H1 (cell line): ENCODE measurements around the gene ATF3. TPM values are rescaled to one million over a fixed set of nuclear protein-coding genes. Genes with fewer than 3 reads are reported as not detected.

Experiments used
- CTCF ChIA-PET: fragments of 300-600 bp; sonication (Branson Sonifier 250); formaldehyde crosslinking; loops from one replicate; lab custom pipeline; 2021; ENCODE audit not compliant: partially characterized antibody; lab: Charles Lee
- POLR2A ChIA-PET: fragments of 300-600 bp; sonication (Branson Sonifier 250); formaldehyde crosslinking; loops from one replicate; lab custom pipeline; 2021; ENCODE audit warnings: inconsistent platforms; ENCODE audit not compliant: partially characterized antibody; lab: Charles Lee
- DNase-seq, 2 experiments: peaks; one replicate each; pipeline versions ENCODE4 v3.0.0 to v3.0.0-alpha.2; 2010 to 2022; ENCODE audit warnings: low spot score in 2 of 2, low read depth in 1 of 2, mixed read lengths in 1 of 2
- FAIRE-seq: peaks from 2 replicates; lab custom pipeline; 2011; peaks lifted over from hg19 to GRCh38; lab: Jason Lieb, UNC
- H2AFZ ChIP-seq: 2 replicates; pipeline ENCODE4 v1.8.1; 2012; ENCODE audit warnings: low read length, inconsistent platforms
- H2AK5ac ChIP-seq: 2 replicates; pipeline ENCODE4 v1.6.1; 2013; ENCODE audit warnings: low read depth, low read length
- H2BK120ac ChIP-seq: replicated peaks from 2 replicates; pipeline ENCODE3; 2013; ENCODE audit warnings: low read depth, low read length, inconsistent platforms
- H2BK12ac ChIP-seq: 2 replicates; pipeline ENCODE4 v1.6.1; 2013; ENCODE audit warnings: low read depth, low read length
- H2BK15ac ChIP-seq: 2 replicates; pipeline ENCODE4 v1.6.1; 2013; ENCODE audit warnings: low read length
- H2BK20ac ChIP-seq: 2 replicates; pipeline ENCODE4 v1.6.1; 2013; ENCODE audit warnings: low read length
- H2BK5ac ChIP-seq: 2 replicates; pipeline ENCODE4 v1.6.1; 2013; ENCODE audit warnings: low read depth, low read length
- H3K14ac ChIP-seq: 2 replicates; pipeline ENCODE4 v1.6.1; 2013; ENCODE audit warnings: inconsistent platforms; ENCODE audit not compliant: insufficient read length
- H3K18ac ChIP-seq: 2 replicates; pipeline ENCODE4 v1.6.1; 2013; ENCODE audit warnings: low read length; ENCODE audit errors: extremely low read depth
- H3K23ac ChIP-seq: 2 replicates; pipeline ENCODE4 v1.6.1; 2013; ENCODE audit warnings: inconsistent platforms; ENCODE audit not compliant: insufficient read length
- H3K23me2 ChIP-seq: 2 replicates; pipeline ENCODE4 v1.6.1; 2013; ENCODE audit warnings: low read depth, low read length
- H3K27ac ChIP-seq: 2 replicates; pipeline ENCODE4 v1.6.1; 2011; ENCODE audit warnings: low read depth, low read length, inconsistent platforms
- H3K27me3 ChIP-seq, 4 experiments: replicated peaks in 1 of 4; 1 replicate in 1 of 4; 2 replicates in 3 of 4; pipeline versions ENCODE4 v1.6.1 to v1.8.1; 2011 to 2013; ENCODE audit warnings: low read length in 3 of 4, mild to moderate bottlenecking in 3 of 4, inconsistent platforms in 2 of 4, mixed read lengths in 2 of 4, moderate library complexity in 1 of 4; ENCODE audit not compliant: control insufficient read depth in 3 of 4, insufficient read depth in 3 of 4; ENCODE audit errors: extremely low read depth in 1 of 4
- H3K36me3 ChIP-seq, 4 experiments: 2 replicates each; pipeline versions ENCODE4 v1.6.1 to v1.8.1; 2011 to 2013; ENCODE audit warnings: mild to moderate bottlenecking in 4 of 4, low read length in 3 of 4, moderate library complexity in 2 of 4, control low read depth in 1 of 4, inconsistent platforms in 1 of 4; ENCODE audit not compliant: insufficient read depth in 4 of 4, control insufficient read depth in 2 of 4
- H3K4ac ChIP-seq: replicated peaks from 2 replicates; pipeline ENCODE3; 2013; ENCODE audit warnings: low read length, low read depth, mixed read lengths, inconsistent platforms; ENCODE audit not compliant: insufficient read length
- H3K4me1 ChIP-seq, 4 experiments: replicated peaks in 1 of 4; 1 replicate in 1 of 4; 2 replicates in 3 of 4; pipeline versions ENCODE4 v1.6.1 to v1.8.1; 2011 to 2013; ENCODE audit warnings: low read length in 3 of 4, inconsistent platforms in 2 of 4, mixed read lengths in 1 of 4; ENCODE audit not compliant: insufficient read depth in 4 of 4, control insufficient read depth in 3 of 4
- H3K4me2 ChIP-seq, 2 experiments: 2 replicates each; pipeline versions ENCODE4 v1.6.1 to v1.8.1; 2011 to 2013; ENCODE audit warnings: low read depth in 2 of 2, low read length in 2 of 2, control low read depth in 1 of 2, inconsistent platforms in 1 of 2, mild to moderate bottlenecking in 1 of 2; ENCODE audit not compliant: insufficient read depth in 1 of 2
- H3K4me3 ChIP-seq, 4 experiments: fragments of 200-600, 300-600 bp in 1 of 4; sonication (generic), shearing (Covaris generic), sonication (Bioruptor Twin) in 1 of 4; 2 replicates each; pipeline versions ENCODE4 v1.5.1 to v1.8.1; 2011 to 2016; ENCODE audit warnings: low read length in 4 of 4, low read depth in 3 of 4, control low read depth in 2 of 4, inconsistent platforms in 2 of 4, mild to moderate bottlenecking in 2 of 4, mixed read lengths in 1 of 4, moderate library complexity in 1 of 4; ENCODE audit not compliant: insufficient read depth in 2 of 4; ENCODE audit errors: extremely low read depth in 1 of 4
- H3K56ac ChIP-seq: replicated peaks from 2 replicates; pipeline ENCODE3; 2013; ENCODE audit warnings: low read depth, mild to moderate bottlenecking, mixed read lengths, low read length, inconsistent platforms; ENCODE audit not compliant: insufficient read length
- H3K79me1 ChIP-seq: 2 replicates; pipeline ENCODE4 v1.6.1; 2013; ENCODE audit warnings: low read depth, low read length, control low read depth
- H3K79me2 ChIP-seq, 2 experiments: 2 replicates each; pipeline versions ENCODE4 v1.6.1 to v1.8.1; 2012 to 2013; ENCODE audit warnings: low read length in 2 of 2, mild to moderate bottlenecking in 2 of 2, inconsistent platforms in 1 of 2; ENCODE audit not compliant: insufficient read depth in 2 of 2, control insufficient read depth in 1 of 2
- H3K9ac ChIP-seq, 4 experiments: replicated peaks in 1 of 4; 1 replicate in 1 of 4; 2 replicates in 3 of 4; pipeline versions ENCODE4 v1.6.1 to v1.8.1; 2011 to 2013; ENCODE audit warnings: low read depth in 3 of 4, low read length in 3 of 4, control low read depth in 2 of 4, mild to moderate bottlenecking in 2 of 4, moderate library complexity in 2 of 4, inconsistent platforms in 1 of 4; ENCODE audit errors: extremely low read depth in 1 of 4
- H3K9me3 ChIP-seq, 2 experiments: 2 replicates each; pipeline versions ENCODE4 v1.6.1 to v1.8.1; 2012 to 2013; ENCODE audit warnings: mild to moderate bottlenecking in 2 of 2, moderate library complexity in 2 of 2, control low read depth in 1 of 2, inconsistent platforms in 1 of 2, low read depth in 1 of 2, low read length in 1 of 2, mixed read lengths in 1 of 2; ENCODE audit not compliant: insufficient read depth in 2 of 2
- H4K20me1 ChIP-seq, 2 experiments: replicated peaks in 1 of 2; 2 replicates each; pipeline versions ENCODE3 to v1.8.1; 2011 to 2013; ENCODE audit warnings: inconsistent platforms in 2 of 2, low read length in 2 of 2, mild to moderate bottlenecking in 1 of 2; ENCODE audit not compliant: insufficient read depth in 2 of 2, control insufficient read depth in 1 of 2
- H4K5ac ChIP-seq: 2 replicates; pipeline ENCODE4 v1.6.1; 2013; ENCODE audit warnings: low read length, low read depth, mixed read lengths, inconsistent platforms; ENCODE audit not compliant: insufficient read length
- H4K8ac ChIP-seq: 2 replicates; pipeline ENCODE4 v1.8.0; 2013; ENCODE audit warnings: mild to moderate bottlenecking, moderate library complexity, low read length, inconsistent platforms; ENCODE audit not compliant: insufficient read depth; ENCODE audit errors: extremely low read depth
- H4K91ac ChIP-seq: replicated peaks from 2 replicates; pipeline ENCODE3; 2013; ENCODE audit warnings: low read length, mixed read lengths, inconsistent platforms; ENCODE audit not compliant: insufficient read length
- CHD2 ChIP-seq: IDR thresholded peaks from 2 replicates; pipeline ENCODE4 v1.6.1; 2012; ENCODE audit warnings: low read length, improper control_type of control experiment
- CTBP2 ChIP-seq: IDR thresholded peaks from 2 replicates; pipeline ENCODE4 v1.7.0; 2011; ENCODE audit warnings: borderline replicate concordance, mild to moderate bottlenecking, moderate library complexity, mixed read lengths, low read length; ENCODE audit not compliant: insufficient read depth, insufficient read length
- HDAC6 ChIP-seq: IDR thresholded peaks from one replicate; pipeline ENCODE4 v1.7.1; 2012; ENCODE audit warnings: low read depth, mild to moderate bottlenecking, inconsistent platforms, low read length, moderate library complexity
- NRF1 ChIP-seq: IDR thresholded peaks from 2 replicates; pipeline ENCODE4 v1.6.1; 2011; ENCODE audit warnings: mild to moderate bottlenecking, low read depth, low read length, improper control_type of control experiment
- POLR2AphosphoS5 ChIP-seq: IDR thresholded peaks from 2 replicates; pipeline ENCODE4 v1.6.1; 2011; ENCODE audit warnings: low read depth, low read length
- TAF7 ChIP-seq: optimal IDR thresholded peaks from 2 replicates; pipeline ENCODE3; 2011; ENCODE audit warnings: low read depth, mild to moderate bottlenecking, inconsistent platforms, low read length, moderate library complexity, borderline replicate concordance
- ZNF274 ChIP-seq: IDR thresholded peaks from 2 replicates; pipeline ENCODE4 v1.7.0; 2012; ENCODE audit warnings: low read length, borderline replicate concordance; ENCODE audit errors: extremely low read depth
- WGBS, 2 experiments: shearing (Covaris generic) in 1 of 2; methylation state at CpG; one replicate each; pipeline versions ENCODE4 v1.1.6 to v1.1.7; 2013 to 2015; ENCODE audit warnings: low lambda C conversion rate in 2 of 2, mixed read lengths in 2 of 2, inconsistent platforms in 1 of 2, low coverage in 1 of 2, missing lambda C conversion rate in 1 of 2; ENCODE audit not compliant: insufficient replicate concordance in 2 of 2, insufficient coverage in 1 of 2, insufficient read length in 1 of 2; ENCODE audit errors: extremely low coverage in 1 of 2, missing lambda C conversion rate in 1 of 2; 5-methylcytosine and 5-hydroxymethylcytosine counted together
- polyA plus RNA-seq, 7 experiments: library from polyadenylated mRNA; depleted of rRNA in 3 of 7; stranded (reverse) in 5 of 7; unstranded in 2 of 7; fragments of >200 nt in 5 of 7; fragments of 200-250 nt in 2 of 7; gene quantifications; 1 replicate in 5 of 7; 2 replicates in 1 of 7; 4 replicates in 1 of 7; pipeline versions ENCODE4 v1.2.1 to v1.2.3, GENCODE V29; 2011 to 2013; ENCODE audit warnings: missing spikeins in 2 of 7, mixed read lengths in 2 of 7
- total RNA-seq: library from RNA; stranded (reverse); fragmentation: NEBNext Ultra II Directional; extraction: Animal tissue kit (Norgen Biotek cat#: 25700); gene quantifications from 2 replicates; pipeline ENCODE4 v1.2.1, GENCODE V29; 2021
- TF ChIP-seq, protein P1 (sequence below): IDR thresholded peaks from 2 replicates; pipeline ENCODE4 v1.6.1; 2012; ENCODE audit warnings: low read length, inconsistent platforms

Gene ATF3
- total and polyA plus RNA-seq, 2 of the 8 experiments (the other 6 are each of a cell fraction or from before 2014, with no cell fraction given): 12.2 to 27.7 TPM

DNA sequence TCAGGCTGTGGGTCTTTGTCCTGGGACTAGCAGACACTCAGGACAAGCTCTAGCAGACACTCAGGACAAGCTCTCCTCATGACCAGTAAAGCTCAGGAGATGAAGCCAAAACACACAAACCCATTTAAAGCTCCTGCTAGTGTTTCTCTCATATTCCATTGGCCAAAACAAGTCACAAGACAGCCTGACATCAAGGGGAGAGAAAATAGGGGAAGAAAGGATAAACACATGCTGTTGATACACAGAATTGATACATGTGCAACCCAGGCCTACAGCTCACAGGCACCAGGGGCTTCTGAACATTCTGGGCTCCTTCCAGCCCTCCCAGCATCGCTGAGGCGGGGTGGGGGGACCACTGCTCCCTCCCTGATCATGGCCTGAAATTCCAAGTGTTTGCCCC is 35.3 kb downstream of the ATF3 start:
- Histone ChIP-seq H3K79me2 (no peaks in the 10 kb centered on the region), H2BK12ac (no peak overlapping the region), H4K8ac (no peak overlapping the region), H3K4me3 (no peak overlapping the region), H3K36me3 (no peaks in the 10 kb centered on the region), H2AFZ (no peak overlapping the region)
- no peak for FAIRE-seq
- TF ChIP-seq TAF7 (no peak), HDAC6 (no peak), POLR2AphosphoS5 (no peak), CHD2 (no peak), NRF1 (no peak), ZNF274 (no peak), CTBP2 (no peak)
- TF ChIP-seq, protein P1, sequence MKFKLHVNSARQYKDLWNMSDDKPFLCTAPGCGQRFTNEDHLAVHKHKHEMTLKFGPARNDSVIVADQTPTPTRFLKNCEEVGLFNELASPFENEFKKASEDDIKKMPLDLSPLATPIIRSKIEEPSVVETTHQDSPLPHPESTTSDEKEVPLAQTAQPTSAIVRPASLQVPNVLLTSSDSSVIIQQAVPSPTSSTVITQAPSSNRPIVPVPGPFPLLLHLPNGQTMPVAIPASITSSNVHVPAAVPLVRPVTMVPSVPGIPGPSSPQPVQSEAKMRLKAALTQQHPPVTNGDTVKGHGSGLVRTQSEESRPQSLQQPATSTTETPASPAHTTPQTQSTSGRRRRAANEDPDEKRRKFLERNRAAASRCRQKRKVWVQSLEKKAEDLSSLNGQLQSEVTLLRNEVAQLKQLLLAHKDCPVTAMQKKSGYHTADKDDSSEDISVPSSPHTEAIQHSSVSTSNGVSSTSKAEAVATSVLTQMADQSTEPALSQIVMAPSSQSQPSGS: no peak
- TF ChIP-seq, all 59 proteins: peak for 0
- Histone ChIP-seq H3K56ac (no peak overlapping the region), H3K27me3 (no peaks in the 10 kb centered on the region; a peak in 1 of 7 replicates), H4K5ac (no peak overlapping the region), H3K14ac (no peak overlapping the region), H3K23ac (no peak overlapping the region), H4K20me1 (no peaks in the 10 kb centered on the region), H3K9me3 (no peaks in the 10 kb centered on the region), H3K18ac (no peak overlapping the region), H4K91ac (no peak overlapping the region), H2AK5ac (no peak overlapping the region), H3K79me1 (no peaks in the 10 kb centered on the region), H2BK5ac (no peak overlapping the region), H3K4me2 (no peak overlapping the region), H3K23me2 (no peaks in the 10 kb centered on the region), H2BK15ac (no peak overlapping the region), H3K27ac (no peak overlapping the region), H3K4ac (no peak overlapping the region), H2BK120ac (no peak overlapping the region), H2BK20ac (no peak overlapping the region), H3K4me1 (no peaks in the 10 kb centered on the region; a peak in 1 of 7 replicates), H3K9ac (no peak overlapping the region)
- ChIA-PET POLR2A (interaction anchor here (1.5 kb wide), 2 partner anchors 32 to 36 kb away, joined by 3 to 5 read pairs; partner anchors contain the start of gene ATF3), CTCF (interaction anchor here (0.7 to 4.9 kb wide), 5 partner anchors 14 to 187 kb away, joined by 3 to 59 read pairs (median 3); no protein-coding TSS in a partner anchor)
- DNase-seq: no peak
- 86% methylated on average over 2 of the region's 2 CpGs; no CpG with 5 or more reads in 1 of the 2 experiments for WGBS, 2 experiments
